DND-41 (cell line): Measurements from ENCODE around the gene PCDHA7.
A peak's percentile ranks its signal among the peaks of the same experiment; 100 is the strongest.
"Not testable (repeated sequence)": the region's sequence is repeated elsewhere in the genome, so short reads cannot be mapped to it uniquely, and the experiment has no call there.

Source experiments
- ATAC-seq: fragments of 200-7000 bp; cut with Tn5 transposase; 3 replicates; pipeline ENCODE4 v1.9.1; 2021; ENCODE audit warnings: low read depth; ENCODE audit not compliant: insufficient read depth
- DNase-seq: peaks from one replicate; pipeline ENCODE4 v3.0.0-alpha.2; 2020
- H2AFZ ChIP-seq: 2 replicates; pipeline ENCODE4 v1.6.0; 2012; ENCODE audit warnings: low read depth, low read length
- H3K27ac ChIP-seq: 2 replicates; pipeline ENCODE4 v1.5.1; 2012; ENCODE audit warnings: low read length, inconsistent platforms
- H3K27me3 ChIP-seq: fragments of 200-600 bp; sonication (generic); 2 replicates; pipeline ENCODE4 v1.6.0; 2012; ENCODE audit warnings: low read length, mild to moderate bottlenecking, inconsistent platforms; ENCODE audit not compliant: insufficient read depth, poor library complexity
- H3K36me3 ChIP-seq: 2 replicates; pipeline ENCODE4 v1.5.1; 2012; ENCODE audit warnings: low read length, inconsistent platforms; ENCODE audit not compliant: insufficient read depth
- H3K4me1 ChIP-seq: 2 replicates; pipeline ENCODE4 v1.5.1; 2012; ENCODE audit warnings: mild to moderate bottlenecking, low read length; ENCODE audit not compliant: insufficient read depth
- H3K4me2 ChIP-seq: 2 replicates; pipeline ENCODE4 v1.6.0; 2012; ENCODE audit warnings: mild to moderate bottlenecking, moderate library complexity, low read length, inconsistent platforms; ENCODE audit not compliant: insufficient read depth
- H3K4me3 ChIP-seq, 2 experiments: fragments of 200-600 bp in 1 of 2; shearing (Covaris generic) in 1 of 2; 2 replicates each; pipeline ENCODE4 v1.5.1; 2012 to 2016; ENCODE audit warnings: inconsistent platforms in 2 of 2, low read length in 2 of 2, mild to moderate bottlenecking in 2 of 2, low read depth in 1 of 2, moderate library complexity in 1 of 2
- H3K79me2 ChIP-seq: 2 replicates; pipeline ENCODE4 v1.6.0; 2012; ENCODE audit warnings: low read length, inconsistent platforms; ENCODE audit not compliant: insufficient read depth
- H3K9ac ChIP-seq: 2 replicates; pipeline ENCODE4 v1.6.0; 2012; ENCODE audit warnings: low read depth, mild to moderate bottlenecking, inconsistent platforms, low read length, moderate library complexity
- H3K9me3 ChIP-seq: 2 replicates; pipeline ENCODE4 v1.5.1; 2012; ENCODE audit warnings: low read length, moderate library complexity, mild to moderate bottlenecking, inconsistent platforms; ENCODE audit not compliant: insufficient read depth, severe bottlenecking
- H4K20me1 ChIP-seq: 2 replicates; pipeline ENCODE4 v1.6.0; 2012; ENCODE audit warnings: low read length; ENCODE audit not compliant: insufficient read depth
- CTCF ChIP-seq: IDR thresholded peaks from 2 replicates; pipeline ENCODE4 v1.5.1; 2012; ENCODE audit warnings: borderline replicate concordance, low read length, moderate library complexity, mild to moderate bottlenecking; ENCODE audit not compliant: poor library complexity, severe bottlenecking; ENCODE audit errors: extremely low read depth
- EZH2 ChIP-seq: IDR thresholded peaks from 3 replicates; pipeline ENCODE4 v1.6.1; 2012; ENCODE audit warnings: borderline replicate concordance, low read depth, mild to moderate bottlenecking, moderate library complexity, low read length, inconsistent platforms; ENCODE audit not compliant: severe bottlenecking

Gene PCDHA7

GRCh38 chr5:140849831-140850634, 16.0 kb downstream of the PCDHA7 start:
- not testable (repeated sequence) for H4K20me1 ChIP-seq, DNase-seq, ATAC-seq

GRCh38 chr5:140855772-140856674, 22.0 kb downstream of the PCDHA7 start, which contains the start of gene PCDHA10:
PCDHA10 (plus strand) TSS chr5:140855897; CDS start chr5:140856049, 152 bp downstream.
- Histone ChIP-seq H3K4me1 (no peaks in the 10 kb centered on the region), H3K36me3 (no peaks in the 10 kb centered on the region), H3K4me3 (no peak within 1 kb of the TSS), H3K9me3 (no peaks in the 10 kb centered on the region), H4K20me1 (no peaks in the 10 kb centered on the region), H3K27me3 (no peaks in the 10 kb centered on the region), H3K9ac (no peak within 1 kb of the TSS), H3K4me2 (no peak within 1 kb of the TSS), H3K27ac (no peak within 1 kb of the TSS), H2AFZ (no peak within 1 kb of the TSS), H3K79me2 (no peaks in the 10 kb centered on the region)
- DNase-seq: no peak
- TF ChIP-seq CTCF (peak; percentile 42), EZH2 (no peak)
- no peak for ATAC-seq

More at GRCh38 chr5:140849831-140850634, 16.0 kb downstream of the PCDHA7 start:
- H3K27ac ChIP-seq, H2AFZ ChIP-seq, H3K27me3 ChIP-seq, H3K4me2 ChIP-seq, H3K9ac ChIP-seq, H3K36me3 ChIP-seq, H3K79me2 ChIP-seq, H3K4me1 ChIP-seq, H3K4me3 ChIP-seq, H3K9me3 ChIP-seq: not testable (repeated sequence)

- no peaks in the 10 kb centered on the region for H3K79me2 ChIP-seq
- H2AFZ ChIP-seq: no peak overlapping the region
- H3K9ac ChIP-seq: no peak overlapping the region
- no peaks in the 10 kb centered on the region for H3K27me3 ChIP-seq
- H4K20me1 ChIP-seq: no peaks in the 10 kb centered on the region
- H3K4me3 ChIP-seq: no peak overlapping the region
- H3K9me3 ChIP-seq: no peaks in the 10 kb centered on the region
- DNase-seq: no peak
- ATAC-seq: no peak
- no peaks in the 10 kb centered on the region for H3K4me1 ChIP-seq
- H3K36me3 ChIP-seq: no peaks in the 10 kb centered on the region
- no peak overlapping the region for H3K4me2 ChIP-seq
- TF ChIP-seq EZH2 (no peak), CTCF (no peak)
- H3K27ac ChIP-seq: no peak overlapping the region
These were observed 23.3 kb downstream of the PCDHA7 start for GRCh38 chr5:140857177-140857986.
